Inflammatory macrophage treated with lipopolysaccharide for 1 hour (primary cell): Measurements from ENCODE around the gene OR2T2.
"Not testable (repeated sequence)": the region's sequence is repeated elsewhere in the genome, so short reads cannot be mapped to it uniquely, and the experiment has no call there.

Experiments
- DNase-seq, 2 donors: peaks; one replicate each; pipeline ENCODE4 v3.0.0-alpha.2; 2020 to 2022

OR2T2 gene, protein sequence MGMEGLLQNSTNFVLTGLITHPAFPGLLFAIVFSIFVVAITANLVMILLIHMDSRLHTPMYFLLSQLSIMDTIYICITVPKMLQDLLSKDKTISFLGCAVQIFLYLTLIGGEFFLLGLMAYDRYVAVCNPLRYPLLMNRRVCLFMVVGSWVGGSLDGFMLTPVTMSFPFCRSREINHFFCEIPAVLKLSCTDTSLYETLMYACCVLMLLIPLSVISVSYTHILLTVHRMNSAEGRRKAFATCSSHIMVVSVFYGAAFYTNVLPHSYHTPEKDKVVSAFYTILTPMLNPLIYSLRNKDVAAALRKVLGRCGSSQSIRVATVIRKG

DNA sequence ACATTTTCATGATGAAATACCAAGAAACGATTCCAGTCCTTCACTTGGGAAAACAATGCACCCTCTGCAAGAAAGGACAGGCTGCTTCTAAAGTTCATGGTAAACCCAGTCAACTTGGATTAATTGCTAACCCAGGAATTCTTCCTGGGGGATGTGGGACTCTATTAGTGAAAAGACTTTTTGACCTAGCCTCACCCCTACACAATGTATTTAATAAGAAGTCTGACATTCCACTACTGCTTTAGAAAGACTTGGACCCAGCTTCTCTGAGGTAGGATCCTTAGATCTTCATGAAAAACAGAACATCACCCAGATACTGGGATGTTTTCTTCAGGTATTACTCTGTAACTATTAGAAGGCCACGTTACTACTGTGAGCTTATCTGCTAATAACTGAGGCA, at the start of gene OR2T2:
Gene OR2T2 (plus strand): TSS at position 239 of the 400 bp plus-strand sequence. CDS start 7,161 bp downstream, outside the sequence.
- DNase-seq = not testable (repeated sequence)

DNA sequence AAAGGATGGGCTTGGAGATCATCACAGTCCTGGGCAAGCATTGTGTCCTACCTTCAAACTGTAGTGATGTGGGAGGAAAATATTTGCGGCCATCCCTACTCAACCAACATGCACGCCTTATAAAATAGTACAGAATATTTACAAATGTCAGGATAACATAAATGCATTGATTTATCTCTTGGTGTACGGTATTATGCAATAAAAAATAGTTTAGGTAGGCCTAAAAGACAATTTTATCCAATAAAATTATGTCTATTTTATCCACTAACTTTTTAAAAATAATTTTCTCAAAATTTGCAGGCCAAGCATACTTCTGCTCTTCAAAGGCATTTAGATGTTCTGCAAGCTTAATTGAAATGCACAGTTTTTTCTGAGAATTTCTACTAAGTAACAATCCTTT, 42.7 kb upstream of the OR2T2 start, which contains the start of gene OR2T1:
Gene OR2T1 (plus strand): TSS at position 301 of the 400 bp plus-strand sequence. CDS start 3,100 bp downstream, outside the sequence.
- DNase-seq = no peak

DNA sequence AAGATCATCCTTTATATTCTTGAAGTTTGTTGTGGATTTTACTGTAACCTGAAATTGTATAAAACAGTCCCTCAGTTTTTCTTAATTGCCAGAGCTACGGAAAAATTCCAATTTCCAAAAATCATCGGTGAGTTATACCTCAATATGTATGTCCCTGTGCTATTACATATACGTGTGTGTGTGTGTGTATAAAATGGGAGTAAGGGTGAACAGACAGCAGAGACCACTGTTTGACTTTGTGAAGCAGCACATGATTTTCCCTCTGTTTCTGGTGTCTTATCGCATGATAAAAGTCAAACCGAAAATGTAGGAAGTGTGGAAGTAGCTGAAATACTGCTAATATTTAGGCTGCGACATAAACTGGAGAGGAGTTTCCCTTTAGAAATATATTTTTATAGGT, 41.4 kb upstream of the OR2T2 start:
- DNase-seq = no peak

DNA sequence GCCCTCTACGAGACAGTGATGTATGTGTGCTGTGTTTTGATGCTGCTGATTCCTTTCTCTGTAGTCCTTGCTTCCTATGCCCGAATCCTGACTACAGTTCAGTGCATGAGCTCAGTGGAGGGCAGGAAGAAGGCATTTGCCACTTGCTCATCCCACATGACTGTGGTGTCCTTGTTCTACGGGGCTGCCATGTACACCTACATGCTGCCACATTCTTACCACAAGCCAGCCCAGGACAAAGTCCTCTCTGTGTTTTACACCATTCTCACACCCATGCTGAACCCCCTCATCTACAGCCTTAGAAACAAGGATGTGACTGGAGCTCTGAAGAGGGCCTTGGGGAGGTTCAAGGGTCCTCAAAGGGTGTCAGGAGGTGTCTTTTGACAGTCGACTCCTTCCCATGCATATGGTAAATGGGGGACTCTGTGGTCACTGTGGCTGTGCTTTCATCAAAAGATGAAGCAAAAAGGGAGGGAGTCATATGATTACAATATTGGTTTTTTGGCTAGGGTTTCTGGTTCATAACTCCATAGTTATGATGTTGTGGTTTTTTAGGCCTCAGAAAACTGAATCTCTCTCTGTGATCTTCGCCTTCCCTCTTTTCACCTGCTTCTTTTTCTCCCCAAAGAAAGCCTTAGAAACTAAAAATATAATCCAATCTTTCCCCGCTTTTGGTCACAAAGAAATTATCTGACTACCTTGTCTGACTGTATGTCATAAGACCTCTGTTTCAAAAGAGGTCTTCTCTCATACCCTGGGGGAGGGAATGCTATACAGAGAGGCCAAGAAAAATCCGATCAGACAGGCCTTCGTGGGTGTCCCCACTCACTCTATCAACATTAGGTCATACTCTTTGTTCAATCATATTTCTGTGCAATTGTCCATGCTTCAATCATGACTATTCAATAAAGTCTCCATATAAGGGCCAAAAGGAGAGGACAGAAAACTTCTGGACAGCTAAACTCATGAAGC, 38.4 kb upstream of the OR2T2 start:
- DNase-seq = no peak

DNA sequence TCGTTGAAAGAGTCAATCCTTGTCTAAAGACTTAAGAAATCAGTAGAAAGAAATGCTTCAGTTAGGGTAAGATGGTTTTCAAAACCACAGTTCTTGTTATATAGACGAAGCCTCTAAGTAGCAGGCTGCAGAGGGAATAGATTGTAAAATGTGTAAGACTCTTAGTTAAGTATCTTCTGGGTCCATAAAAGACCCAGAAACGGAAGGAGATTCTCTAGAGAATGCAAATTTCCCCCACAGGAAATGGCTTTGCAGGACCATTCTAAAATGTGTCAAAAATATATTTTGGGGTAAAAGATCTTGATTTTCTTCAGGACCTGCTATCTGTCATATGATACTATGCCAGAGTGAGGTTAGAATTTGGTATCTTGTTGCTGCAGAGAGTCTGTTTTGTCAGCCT, 29.2 kb upstream of the OR2T2 start:
- DNase-seq = no peak

DNA sequence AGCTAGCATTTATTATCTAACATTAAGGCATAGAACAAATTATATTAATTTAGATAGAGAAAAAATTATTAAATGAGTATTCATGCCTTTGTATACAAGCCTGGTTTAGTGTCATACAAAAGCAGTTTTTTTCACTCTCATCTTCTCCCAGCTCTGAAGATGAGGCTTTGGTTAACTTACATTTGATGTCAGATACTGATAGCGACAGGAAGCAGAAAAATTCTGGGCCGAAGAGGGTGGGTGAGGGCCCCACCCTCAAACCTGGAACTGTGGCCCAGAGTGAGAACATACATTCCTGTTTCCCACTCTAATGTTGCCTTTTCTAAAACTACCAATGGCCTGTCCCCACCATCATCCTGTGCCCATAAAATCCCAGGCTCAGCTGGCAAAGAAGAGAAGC, 27.6 kb upstream of the OR2T2 start:
- no peak for DNase-seq

DNA sequence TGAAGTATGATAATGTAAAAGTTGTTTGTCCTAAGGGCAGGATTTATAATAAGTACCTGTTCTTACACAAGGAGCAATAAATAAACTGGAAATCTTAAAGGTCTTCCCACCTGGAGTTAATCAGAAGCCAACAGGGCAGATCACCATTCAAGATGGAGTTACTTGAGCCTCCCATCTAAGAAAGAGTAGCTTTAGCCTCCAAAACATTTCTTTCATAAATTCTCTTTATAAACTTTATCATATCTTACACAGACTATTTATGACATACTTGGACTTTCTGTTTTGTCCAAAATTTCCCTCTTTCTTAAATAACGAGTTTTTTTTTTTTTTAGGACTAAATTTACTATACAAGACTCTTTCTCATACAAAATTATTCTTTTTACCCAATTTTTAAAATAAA, 24.1 kb upstream of the OR2T2 start:
- no peak for DNase-seq

DNA sequence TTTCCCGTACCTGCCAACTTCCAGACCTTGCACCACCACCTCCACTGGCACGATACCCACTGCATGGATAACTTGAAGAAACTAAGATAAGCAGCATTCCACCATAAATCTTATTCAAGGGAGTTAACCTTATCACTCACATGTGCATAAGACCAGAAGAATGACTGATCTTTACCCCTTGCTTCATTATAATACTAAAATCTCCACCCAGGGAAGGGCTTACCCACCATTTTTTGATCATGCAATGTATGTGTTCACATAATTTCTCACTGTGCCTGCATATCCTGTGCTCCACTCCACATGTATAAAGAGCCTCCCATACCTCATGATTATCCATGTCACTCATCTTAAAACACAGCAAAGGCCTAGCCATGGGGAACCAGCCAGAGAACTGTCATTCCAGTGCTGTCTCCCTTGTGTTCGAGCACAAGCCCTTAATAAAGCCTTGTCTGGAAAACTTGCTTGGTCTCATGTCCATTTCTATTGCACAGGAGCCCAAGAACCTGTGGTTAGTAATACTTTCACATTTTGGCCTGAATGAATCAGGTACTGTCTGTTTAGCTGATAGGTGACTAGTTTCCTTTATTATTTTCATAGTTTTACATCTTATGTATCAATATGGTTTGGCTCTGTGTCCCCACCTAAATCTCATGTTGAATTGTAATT, 17.8 kb upstream of the OR2T2 start:
- DNase-seq = not testable (repeated sequence)

DNA sequence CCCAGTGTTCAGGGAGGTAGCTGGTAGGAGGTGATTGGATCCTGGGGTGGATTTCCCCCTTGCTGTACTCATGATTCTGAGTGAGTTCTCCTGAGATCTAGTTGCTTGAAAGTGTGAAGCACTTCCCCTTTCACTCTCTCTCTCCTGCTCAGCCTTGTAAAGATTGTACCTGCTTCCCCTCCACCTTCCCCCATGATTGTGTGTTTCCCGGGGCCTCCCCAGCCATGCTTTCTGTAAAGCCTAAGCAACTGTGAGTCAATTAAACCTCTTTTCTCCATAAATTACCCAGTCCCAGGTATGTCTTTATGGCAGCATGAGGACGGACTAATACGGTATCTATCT, 17.3 kb upstream of the OR2T2 start:
- not testable (repeated sequence) for DNase-seq

DNA sequence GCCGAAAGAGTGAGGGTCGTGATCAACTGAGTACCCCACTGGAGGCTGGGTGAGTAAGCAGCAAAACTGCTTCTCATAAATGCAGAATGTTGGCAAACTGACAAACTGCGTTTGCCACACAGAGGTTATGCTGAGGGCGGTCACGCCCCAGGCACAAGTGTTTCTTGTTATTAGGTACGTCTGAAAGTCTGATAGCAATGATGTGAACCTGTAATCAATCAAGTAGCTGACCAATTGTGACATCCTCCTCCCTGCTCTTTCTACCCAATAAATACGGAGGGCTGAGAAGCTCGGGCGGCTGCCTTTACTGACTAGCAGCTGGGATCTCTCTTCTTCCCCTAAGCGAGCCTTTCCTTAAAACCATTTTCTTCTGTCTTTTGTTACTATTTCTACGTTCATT, 13.8 kb upstream of the OR2T2 start:
- DNase-seq = not testable (repeated sequence)

DNA sequence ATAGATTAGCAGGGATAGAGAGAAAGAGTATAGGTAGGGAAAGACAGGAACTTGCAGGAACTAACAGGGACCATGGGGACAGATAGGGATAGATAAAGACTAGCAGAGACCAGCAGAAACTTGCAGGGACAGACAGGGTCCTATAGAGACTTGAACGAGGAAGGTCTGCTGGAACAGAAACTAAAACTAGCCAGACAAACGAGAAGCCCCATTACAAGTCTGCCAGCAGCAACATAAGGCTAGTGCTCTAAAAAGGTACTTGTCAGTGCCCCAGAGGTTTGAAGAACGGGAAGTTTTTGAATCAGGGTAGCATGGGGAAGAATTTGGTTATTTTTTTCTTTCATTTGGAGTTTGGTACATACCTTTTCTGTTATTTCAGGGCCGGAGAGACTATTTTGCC, 13.2 kb upstream of the OR2T2 start:
- not testable (repeated sequence) for DNase-seq

DNA sequence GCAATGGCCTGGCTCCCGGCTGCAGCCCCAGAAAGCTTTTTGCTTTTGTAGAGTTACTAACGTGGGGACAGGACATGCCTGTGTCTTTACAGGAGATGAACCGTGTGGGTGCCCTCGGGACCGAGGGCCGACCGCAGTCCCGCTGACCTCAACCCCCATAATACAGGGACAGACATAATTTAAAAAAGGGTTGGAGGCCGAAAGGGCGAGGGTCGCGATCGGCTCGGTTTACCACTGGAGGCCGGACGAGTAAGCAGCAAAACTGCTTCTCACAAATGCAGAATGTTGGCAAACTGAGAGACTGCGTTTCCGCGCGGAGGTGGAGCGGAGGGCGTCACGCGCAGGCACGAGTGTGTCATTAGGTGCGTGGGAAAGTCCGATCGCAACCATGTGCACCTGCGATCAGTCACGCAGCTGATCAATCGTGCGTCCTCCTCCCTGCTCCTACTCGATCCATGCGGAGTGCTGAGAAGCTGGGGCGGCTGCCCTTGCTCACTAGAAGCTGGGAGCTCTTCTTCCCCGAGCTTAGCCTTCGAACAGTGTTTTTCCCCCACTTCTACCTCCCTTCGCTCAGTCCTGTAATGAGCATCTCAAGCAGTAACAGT, 11.5 kb upstream of the OR2T2 start:
- DNase-seq = not testable (repeated sequence)

DNA sequence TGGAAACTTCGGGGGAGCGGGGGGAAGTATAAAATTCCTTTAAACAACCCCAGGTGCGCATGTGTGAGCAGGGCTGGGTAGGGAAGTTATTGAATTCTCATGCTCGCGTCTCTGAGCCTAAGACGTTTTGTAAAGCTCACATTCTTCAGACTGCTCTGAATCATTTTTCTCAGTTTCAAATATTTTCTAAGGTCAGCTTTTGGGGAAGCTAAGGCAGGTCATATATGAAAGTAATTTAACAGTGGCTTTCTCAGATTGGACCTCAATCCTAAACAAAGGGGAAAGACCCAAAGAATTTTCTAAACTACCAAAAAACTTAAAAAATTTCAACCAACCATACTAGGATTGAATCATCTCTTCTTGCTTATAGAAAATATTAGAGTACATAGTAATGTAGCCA, 10.5 kb upstream of the OR2T2 start:
- DNase-seq = not testable (repeated sequence)

DNA sequence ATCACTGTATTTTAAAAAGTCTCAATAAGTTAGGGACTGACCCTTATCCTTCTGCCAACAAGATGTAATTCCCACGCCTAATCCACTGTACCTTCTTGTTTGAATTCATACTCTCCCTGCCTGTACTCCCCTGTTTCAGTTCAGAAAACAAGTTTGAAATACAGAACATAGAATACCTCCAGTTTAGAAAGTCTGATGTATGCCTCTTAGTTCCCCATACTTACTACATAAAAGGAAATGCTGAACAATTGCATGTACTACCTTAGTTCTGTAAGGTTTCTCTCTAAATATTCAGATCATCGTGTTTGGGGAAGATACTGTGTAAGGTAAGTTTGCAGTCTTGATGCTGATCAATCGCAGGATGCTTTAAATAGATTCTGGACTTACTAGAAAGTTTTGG, 9.1 kb upstream of the OR2T2 start:
- DNase-seq = not testable (repeated sequence)

DNA sequence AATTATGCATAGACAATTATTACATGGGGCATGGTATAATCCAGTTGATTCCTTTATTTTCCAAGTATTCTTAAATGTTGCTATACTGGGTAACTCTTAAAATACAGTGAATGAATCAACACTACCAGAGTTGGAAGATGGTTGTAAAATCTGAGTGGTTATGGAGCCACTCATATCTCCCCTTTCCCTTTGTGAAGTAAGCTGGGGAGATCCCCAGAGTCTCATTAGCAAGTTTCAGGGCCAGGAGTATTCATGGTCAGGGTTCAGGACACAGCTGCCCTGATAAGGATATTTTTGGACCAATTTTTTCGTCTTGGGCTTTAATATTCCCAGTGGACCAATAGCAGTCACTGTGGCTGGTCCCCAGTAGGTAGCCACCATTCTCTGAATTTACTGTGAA, 6.8 kb upstream of the OR2T2 start:
- DNase-seq = not testable (repeated sequence)

DNA sequence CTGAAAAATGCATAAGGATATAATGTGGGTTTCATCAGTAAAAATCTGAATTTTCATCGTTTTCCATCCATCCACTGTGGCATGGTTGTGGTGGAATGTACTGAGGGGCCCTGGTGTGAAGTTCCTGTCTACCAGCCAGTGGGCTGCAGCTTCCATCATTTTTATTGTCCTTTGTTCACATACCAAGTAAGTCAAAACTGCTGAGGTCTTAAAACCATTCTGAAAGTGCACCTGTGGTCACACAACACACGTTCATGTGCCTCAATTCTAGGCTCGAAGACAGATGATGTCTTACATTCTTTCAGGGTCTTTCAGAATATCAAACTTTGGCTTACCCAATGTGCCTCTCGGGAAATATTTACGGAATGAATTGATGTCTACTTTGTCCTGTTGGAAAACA, 6.2 kb upstream of the OR2T2 start:
- not testable (repeated sequence) for DNase-seq

DNA sequence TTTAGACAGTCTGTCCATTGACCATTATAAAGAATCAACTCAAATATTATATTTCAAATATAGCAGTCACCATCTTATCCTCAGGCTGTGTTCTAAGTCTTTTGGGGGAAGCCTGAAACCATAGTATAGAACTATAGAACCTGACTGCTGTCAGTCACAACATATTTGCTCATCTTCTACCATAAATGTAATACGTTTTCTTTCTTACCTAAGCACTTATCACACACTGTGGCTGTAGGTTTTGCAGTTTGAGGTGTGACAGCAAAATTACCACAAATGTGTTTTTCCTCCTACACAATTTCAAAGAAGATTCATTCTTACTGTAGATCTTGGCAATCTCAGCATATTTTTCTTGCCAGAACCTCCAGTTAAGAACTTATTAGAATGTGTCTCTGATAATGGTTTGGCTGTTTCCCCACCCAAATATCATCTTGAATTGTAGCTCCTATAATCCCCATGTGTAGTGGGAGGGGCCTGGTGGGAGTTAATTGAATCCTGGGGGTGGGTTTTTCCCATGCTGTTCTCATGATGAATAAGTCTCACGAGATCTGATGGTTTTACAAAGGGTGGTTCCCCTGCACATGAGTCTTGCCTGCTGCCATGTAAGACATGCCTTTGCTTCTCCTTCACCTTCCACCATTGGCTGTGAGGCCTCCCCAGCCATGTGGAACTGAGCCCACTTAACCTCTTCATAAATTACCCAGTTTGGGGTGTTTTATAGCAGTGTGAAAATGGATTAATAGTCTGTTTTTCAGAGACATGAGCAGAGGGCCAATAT, 2.7 kb upstream of the OR2T2 start:
- not testable (repeated sequence) for DNase-seq

DNA sequence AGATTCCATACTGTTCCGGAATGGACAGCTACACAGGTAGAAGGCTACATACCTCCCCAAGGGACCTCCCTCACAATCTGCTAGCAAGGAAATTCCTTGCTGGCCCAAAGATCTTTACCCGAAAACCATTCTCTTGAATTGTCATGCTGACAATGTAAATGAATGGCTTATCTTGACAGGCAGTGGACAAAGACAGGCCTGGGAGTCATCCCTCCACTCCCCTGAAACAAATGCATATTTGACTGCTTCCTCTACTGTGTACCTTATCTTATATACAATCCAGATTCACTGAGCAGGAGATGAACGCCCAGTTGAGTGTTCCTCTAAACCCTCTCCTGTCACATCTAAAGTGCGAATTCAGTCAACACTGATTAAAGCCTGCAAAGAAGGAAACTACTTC, 834 bp upstream of the OR2T2 start:
- not testable (repeated sequence) for DNase-seq

DNA sequence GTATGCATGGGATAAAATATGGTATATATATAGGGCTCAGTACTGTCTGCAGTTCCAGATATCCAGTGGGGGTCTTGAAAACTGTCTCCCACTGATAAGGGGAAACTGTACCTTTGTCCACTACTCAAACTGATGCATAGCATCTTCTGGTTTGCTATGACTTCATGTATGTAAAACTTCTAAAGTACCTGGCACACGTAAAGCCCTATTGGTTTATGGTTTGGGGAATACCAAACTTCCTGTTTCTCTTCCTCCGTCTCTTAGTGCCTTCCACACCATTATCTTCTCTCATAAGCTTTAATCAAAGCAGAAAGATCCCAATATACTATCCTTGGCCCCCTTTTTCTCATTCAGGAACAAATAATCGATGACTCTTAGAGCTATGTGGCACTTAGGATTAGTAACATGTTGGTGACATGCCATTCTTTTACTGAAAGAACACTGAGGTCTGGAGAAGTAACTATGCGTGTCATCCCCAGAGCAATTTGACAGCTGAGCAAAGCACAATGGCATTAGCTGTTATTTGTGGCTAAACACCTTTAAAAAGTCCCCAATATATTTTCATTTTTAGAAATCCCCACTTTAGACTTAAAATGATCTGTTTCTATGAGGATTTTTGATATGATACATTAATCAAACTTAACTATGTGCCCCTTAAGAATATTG, 3.1 kb downstream of the OR2T2 start:
- DNase-seq = not testable (repeated sequence)

DNA sequence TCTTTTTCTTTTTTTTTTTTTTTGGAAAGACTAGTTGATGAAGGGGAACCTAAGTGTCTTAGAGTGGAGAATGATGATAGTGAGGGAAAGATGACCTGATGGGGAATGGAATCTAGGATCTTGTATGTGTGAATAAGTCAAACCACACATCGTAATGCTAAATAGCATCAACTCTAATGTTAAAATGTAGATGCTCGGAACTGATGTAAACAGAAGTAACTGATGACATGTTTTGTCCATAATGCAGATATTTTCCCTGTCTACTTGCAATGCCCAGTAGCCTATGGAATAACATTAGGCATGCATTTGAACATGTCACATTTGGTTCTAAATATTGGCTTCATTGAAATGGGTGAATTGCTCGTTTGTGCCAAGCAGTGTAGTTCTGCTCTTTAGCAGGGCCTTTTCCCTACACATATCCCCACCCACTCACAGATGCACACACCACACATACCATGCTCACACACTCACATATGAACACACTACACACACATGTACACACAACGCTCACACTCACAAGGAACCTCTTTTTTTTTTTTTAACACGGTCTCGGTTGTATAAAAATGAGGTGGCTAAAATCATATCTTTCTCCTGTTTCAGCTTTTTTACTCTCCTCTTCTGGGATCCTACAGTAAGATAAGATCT, 4.5 kb downstream of the OR2T2 start:
- not testable (repeated sequence) for DNase-seq
